H9 (cell line): ENCODE data around the gene RAPGEF6. TPM values are rescaled to one million over a fixed set of nuclear protein-coding genes. Genes with fewer than 3 reads are reported as not detected.
A peak's percentile ranks its signal among the peaks of the same experiment; 100 is the strongest.

Experiments used
- DNase-seq: peaks from one replicate; pipeline ENCODE4 v3.0.0-alpha.2; 2017
- H2AFZ ChIP-seq: one replicate; pipeline ENCODE4 v1.6.1; 2013; ENCODE audit warnings: mild to moderate bottlenecking, low read length, control low read depth, moderate library complexity
- H2AK5ac ChIP-seq: 2 replicates; pipeline ENCODE4 v1.6.1; 2013; ENCODE audit warnings: low read length, control low read depth, mixed read lengths; ENCODE audit not compliant: insufficient read length
- H2BK120ac ChIP-seq: one replicate; pipeline ENCODE4 v1.6.1; 2013; ENCODE audit warnings: low read depth, mild to moderate bottlenecking, low read length, control low read depth, inconsistent platforms; ENCODE audit not compliant: poor library complexity, severe bottlenecking
- H2BK12ac ChIP-seq: 2 replicates; pipeline ENCODE4 v1.6.1; 2013; ENCODE audit warnings: low read length, control low read depth, mixed read lengths, low read depth; ENCODE audit not compliant: insufficient read length
- H2BK15ac ChIP-seq: 2 replicates; pipeline ENCODE4 v1.6.1; 2013; ENCODE audit warnings: low read depth, low read length, control low read depth
- H2BK20ac ChIP-seq: one replicate; pipeline ENCODE4 v1.6.1; 2013; ENCODE audit warnings: low read depth, mild to moderate bottlenecking, low read length, control low read depth, inconsistent platforms; ENCODE audit not compliant: poor library complexity, severe bottlenecking
- H2BK5ac ChIP-seq: 2 replicates; pipeline ENCODE4 v1.6.1; 2013; ENCODE audit warnings: low read length, control low read depth, mixed read lengths; ENCODE audit not compliant: insufficient read length
- H3K14ac ChIP-seq: 2 replicates; pipeline ENCODE4 v1.6.1; 2013; ENCODE audit warnings: low read length, control low read depth; ENCODE audit not compliant: insufficient read depth
- H3K18ac ChIP-seq: 2 replicates; pipeline ENCODE4 v1.6.1; 2013; ENCODE audit warnings: low read depth, mild to moderate bottlenecking, mixed read lengths, low read length, control low read depth; ENCODE audit not compliant: insufficient read length
- H3K23ac ChIP-seq: 2 replicates; pipeline ENCODE4 v1.6.1; 2013; ENCODE audit warnings: low read length, control low read depth, mixed read lengths, low read depth; ENCODE audit not compliant: insufficient read length
- H3K23me2 ChIP-seq: 2 replicates; pipeline ENCODE4 v1.6.1; 2013; ENCODE audit warnings: low read depth, mild to moderate bottlenecking, mixed read lengths, low read length, control low read depth; ENCODE audit not compliant: insufficient read length, poor library complexity, severe bottlenecking
- H3K27ac ChIP-seq: 2 replicates; pipeline ENCODE4 v1.5.1; 2013; ENCODE audit warnings: low read length, control low read depth, mixed read lengths, low read depth; ENCODE audit not compliant: insufficient read length
- H3K27me3 ChIP-seq: 2 replicates; pipeline ENCODE4 v1.6.1; 2013; ENCODE audit warnings: low read length, control low read depth, inconsistent platforms; ENCODE audit not compliant: insufficient read depth
- H3K4ac ChIP-seq: 2 replicates; pipeline ENCODE4 v1.6.1; 2013; ENCODE audit warnings: low read depth, mild to moderate bottlenecking, control low read depth, inconsistent platforms, low read length, moderate library complexity
- H3K4me1 ChIP-seq: 2 replicates; pipeline ENCODE4 v1.6.1; 2013; ENCODE audit warnings: low read length, control low read depth, inconsistent platforms; ENCODE audit not compliant: insufficient read depth
- H3K4me2 ChIP-seq: 2 replicates; pipeline ENCODE4 v1.6.1; 2013; ENCODE audit warnings: low read length, control low read depth, mixed read lengths; ENCODE audit not compliant: insufficient read length, insufficient read depth
- H3K56ac ChIP-seq: 2 replicates; pipeline ENCODE4 v1.6.1; 2013; ENCODE audit warnings: low read depth, mild to moderate bottlenecking, mixed read lengths, low read length, control low read depth; ENCODE audit not compliant: insufficient read length
- H3K79me1 ChIP-seq: 2 replicates; pipeline ENCODE4 v1.6.1; 2013; ENCODE audit warnings: low read depth, mild to moderate bottlenecking, moderate library complexity, low read length, control low read depth, inconsistent platforms; ENCODE audit not compliant: insufficient read depth, poor library complexity, severe bottlenecking
- H3K79me2 ChIP-seq: 2 replicates; pipeline ENCODE4 v1.6.1; 2013; ENCODE audit warnings: low read length, control low read depth, inconsistent platforms; ENCODE audit not compliant: insufficient read depth
- H3K9ac ChIP-seq: 2 replicates; pipeline ENCODE4 v1.6.1; 2013; ENCODE audit warnings: low read length, control low read depth, mixed read lengths; ENCODE audit not compliant: insufficient read length; ENCODE audit errors: extremely low read depth
- H3K9me3 ChIP-seq: one replicate; pipeline ENCODE4 v1.6.1; 2013; ENCODE audit warnings: low read depth, low read length, inconsistent platforms; ENCODE audit not compliant: control insufficient read depth
- H3T11ph ChIP-seq: one replicate; pipeline ENCODE4 v1.6.1; 2013; ENCODE audit warnings: mild to moderate bottlenecking, low read length, control low read depth, inconsistent platforms
- H4K20me1 ChIP-seq: one replicate; pipeline ENCODE4 v1.6.1; 2013; ENCODE audit not compliant: control insufficient read depth, insufficient read length, insufficient read depth
- H4K5ac ChIP-seq: 2 replicates; pipeline ENCODE4 v1.6.1; 2013; ENCODE audit warnings: low read depth, mild to moderate bottlenecking, mixed read lengths, low read length, control low read depth; ENCODE audit not compliant: insufficient read length
- H4K8ac ChIP-seq: replicated peaks from 2 replicates; pipeline ENCODE4 v1.6.1; 2013; ENCODE audit warnings: low read length, control low read depth, mixed read lengths, low read depth; ENCODE audit not compliant: insufficient read length
- H4K91ac ChIP-seq: 2 replicates; pipeline ENCODE4 v1.6.1; 2013; ENCODE audit warnings: low read depth, mild to moderate bottlenecking, moderate library complexity, mixed read lengths, low read length, control low read depth; ENCODE audit not compliant: insufficient read length
- H3K27ac Mint-ChIP-seq, 3 experiments: 2 replicates in 2 of 3; 3 replicates in 1 of 3; pipeline ENCODE4 v1.8.0; 2020 to 2021; ENCODE audit warnings: mixed read lengths in 3 of 3, mild to moderate bottlenecking in 1 of 3, moderate library complexity in 1 of 3
- H3K27me3 Mint-ChIP-seq: 2 replicates; pipeline ENCODE4 v1.8.0; 2021; ENCODE audit warnings: low read depth, mild to moderate bottlenecking, moderate library complexity, mixed read lengths
- H3K36me3 Mint-ChIP-seq, 3 experiments: 2 replicates in 2 of 3; 3 replicates in 1 of 3; pipeline ENCODE4 v1.8.0; 2020 to 2021; ENCODE audit warnings: low read depth in 3 of 3, mixed read lengths in 3 of 3; ENCODE audit not compliant: insufficient read depth in 1 of 3
- H3K4me1 Mint-ChIP-seq, 2 experiments: 2 replicates each; pipeline ENCODE4 v1.8.0; 2020; ENCODE audit warnings: mixed read lengths in 2 of 2
- H3K4me3 Mint-ChIP-seq, 2 experiments: 2 replicates in 1 of 2; 3 replicates in 1 of 2; pipeline ENCODE4 v1.8.0; 2020 to 2021; ENCODE audit warnings: mild to moderate bottlenecking in 2 of 2, mixed read lengths in 2 of 2, moderate library complexity in 1 of 2
- H3K9me3 Mint-ChIP-seq, 2 experiments: 2 replicates in 1 of 2; 3 replicates in 1 of 2; pipeline ENCODE4 v1.8.0; 2020; ENCODE audit warnings: mild to moderate bottlenecking in 2 of 2, mixed read lengths in 2 of 2, moderate library complexity in 1 of 2
- CTCF ChIP-seq: fragments of 200-600 bp; sonication (generic); conservative IDR thresholded peaks from 3 replicates; pipeline ENCODE4 v1.8.0; 2021; ENCODE audit warnings: antibody characterized with exemption, mild to moderate bottlenecking
- WGBS: extraction: QIAGEN DNeasy Blood & Tissue Kit; methylation state at CpG from one replicate; pipeline ENCODE4 v1.1.7; 2013; ENCODE audit warnings: missing lambda C conversion rate, low lambda C conversion rate, mixed read lengths; ENCODE audit not compliant: insufficient read length; ENCODE audit errors: extremely low coverage; 5-methylcytosine and 5-hydroxymethylcytosine counted together
- total RNA-seq: library from RNA; stranded (reverse); gene quantifications from 2 replicates; pipeline ENCODE4 v1.2.1, GENCODE V29; 2021

Gene RAPGEF6
- total RNA-seq, 1 experiment from 2014 or later: 19.7 TPM

GRCh38 chr5:131481569-131481968 is 153.5 kb downstream of the RAPGEF6 start:
- Histone ChIP-seq H3K14ac (no peak overlapping the region), H2AK5ac (no peak overlapping the region), H4K5ac (no peak overlapping the region), H3K56ac (no peak overlapping the region), H3K9ac (no peak overlapping the region), H3K4me2 (no peak overlapping the region), H3K23ac (no peak overlapping the region), H4K91ac (no peak overlapping the region), H4K8ac (no peak overlapping the region), H3K4me1 (no peaks in the 10 kb centered on the region), H3K79me1 (no peaks in the 10 kb centered on the region), H2BK120ac (no peak overlapping the region), H3K79me2 (no peaks in the 10 kb centered on the region), H2BK5ac (no peak overlapping the region), H3K23me2 (no peaks in the 10 kb centered on the region), H3K18ac (no peak overlapping the region), H3K27me3 (no peaks in the 10 kb centered on the region), H4K20me1 (no peaks in the 10 kb centered on the region), H3K4ac (no peak overlapping the region), H2AFZ (no peak overlapping the region), H2BK12ac (no peak overlapping the region), H2BK20ac (no peak overlapping the region), H3T11ph (no peak overlapping the region), H3K27ac (no peak overlapping the region), H2BK15ac (no peak overlapping the region), H3K9me3 (no peaks in the 10 kb centered on the region)
- H3K4me3 Mint-ChIP-seq: no peak overlapping the region
- no peak for DNase-seq
- WGBS: no CpG with 5 or more reads among the region's 1 CpG
- H3K36me3 Mint-ChIP-seq: peaks cover 7 to 41% (median 25%) of the 10 kb centered on the region in 3 experiments; a peak in 6 of 7 replicates
- no peaks in the 10 kb centered on the region for H3K9me3 Mint-ChIP-seq
- H3K4me1 Mint-ChIP-seq: no peaks in the 10 kb centered on the region
- H3K27me3 Mint-ChIP-seq: no peaks in the 10 kb centered on the region
- no peak for TF ChIP-seq CTCF
- H3K27ac Mint-ChIP-seq: peak overlapping the region in 1 of 3 experiments; percentile 28; a peak in 2 of 7 replicates
